Mesenteric fat pad (tissue), 1 donor: ENCODE measurements around the gene SERTAD4. TPM values are rescaled to one million over a fixed set of nuclear protein-coding genes. Genes with fewer than 3 reads are reported as not detected.
"Not testable (repeated sequence)": the region's sequence is repeated elsewhere in the genome, so short reads cannot be mapped to it uniquely, and the experiment has no call there.

Experiments
- DNase-seq: peaks from one replicate; pipeline ENCODE4 v3.0.0-alpha.2; 2020; ENCODE audit warnings: low spot score
- total RNA-seq: library from RNA; stranded (reverse); fragmentation: NEBNext Ultra II Directional; extraction: Animal tissue kit (Norgen Biotek cat#: 25700); gene quantifications from one replicate; pipeline ENCODE4 v1.2.1, GENCODE V29; 2021
- donor health status: DM: yes; HTN: yes; CAD: no.

Gene SERTAD4
- total RNA-seq, 1 donor from 2014 or later: 3.9 TPM

DNA sequence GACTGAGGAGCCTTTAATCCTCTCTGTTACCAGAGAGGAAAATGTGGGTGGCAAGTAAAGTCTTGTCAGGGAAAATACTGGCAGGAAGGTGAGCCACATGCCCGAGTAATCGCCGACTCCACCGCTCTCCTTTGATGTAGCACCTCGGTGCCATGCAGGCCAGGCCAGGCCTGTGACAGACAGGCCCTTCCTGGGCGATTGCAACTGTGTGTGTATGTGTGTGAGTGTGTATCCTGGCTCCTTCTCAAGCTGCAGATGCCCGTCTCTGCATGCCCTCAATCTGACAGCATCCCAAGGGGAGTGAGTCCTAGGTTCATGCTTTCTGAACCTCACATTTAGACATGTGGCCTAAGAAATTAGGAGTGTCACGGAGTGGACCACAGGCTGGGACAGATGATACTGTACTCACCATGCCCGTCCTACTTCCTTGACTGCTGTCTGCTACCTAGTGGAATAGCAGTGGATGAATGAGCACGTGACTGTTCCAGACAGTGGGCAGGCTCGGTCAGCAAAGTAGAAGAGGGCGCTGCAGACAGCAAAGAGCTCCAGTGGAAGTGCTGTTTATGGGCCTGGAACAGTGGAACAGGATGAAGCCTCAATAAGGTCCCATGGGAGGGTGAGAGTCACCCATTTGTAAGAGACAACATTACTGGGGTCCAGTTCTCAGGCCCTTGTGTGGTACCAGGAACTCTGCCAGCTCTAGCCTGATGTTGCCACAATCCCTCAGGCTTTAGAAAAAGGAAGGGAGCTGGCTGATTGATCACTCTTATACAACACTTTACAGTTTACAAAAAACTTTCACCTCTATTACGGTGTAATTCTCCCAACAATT, 25.3 kb downstream of the SERTAD4 start:
- no peak for DNase-seq

- DNase-seq: no peak
These were observed 27.0 kb downstream of the SERTAD4 start for GRCh38 chr1:210259561-210259960.

GRCh38 chr1:210260096-210260495, 27.5 kb downstream of the SERTAD4 start:
- no peak for DNase-seq

DNA sequence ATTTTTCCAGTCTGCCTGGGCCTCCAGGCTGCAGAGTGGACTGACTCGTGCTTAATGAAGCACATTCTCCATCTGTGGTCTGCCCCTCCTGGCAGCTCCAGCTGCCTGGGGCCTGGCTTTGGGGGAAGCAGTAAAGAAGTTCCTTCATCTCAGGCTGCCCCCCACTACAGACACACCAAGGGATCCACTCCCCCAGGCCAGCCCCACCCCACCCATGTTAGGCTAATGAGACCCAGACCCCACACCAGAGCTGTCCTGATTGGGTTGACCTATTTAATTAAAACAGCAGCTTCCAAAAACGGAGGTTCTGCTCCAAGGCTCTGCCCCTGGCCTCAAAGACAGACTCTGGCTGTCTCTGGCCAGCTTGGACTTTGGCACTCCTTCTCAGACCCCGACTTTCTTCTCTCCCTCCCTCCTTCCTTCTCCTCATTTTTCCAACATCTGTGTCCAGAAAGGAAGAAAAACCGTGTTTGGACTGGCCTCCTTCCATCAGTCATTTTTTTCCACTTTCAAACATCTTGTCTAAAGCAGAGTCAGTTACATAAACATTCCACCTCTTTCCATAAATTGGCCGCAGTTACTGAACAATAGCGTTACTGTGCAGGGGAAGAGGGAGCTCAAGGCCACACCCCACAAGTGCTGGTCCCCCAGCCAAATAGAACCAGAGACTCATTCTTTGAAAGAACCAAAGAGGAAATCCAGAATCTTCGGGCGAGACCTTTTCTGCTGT, 29.7 kb downstream of the SERTAD4 start:
- DNase-seq: no peak

DNA sequence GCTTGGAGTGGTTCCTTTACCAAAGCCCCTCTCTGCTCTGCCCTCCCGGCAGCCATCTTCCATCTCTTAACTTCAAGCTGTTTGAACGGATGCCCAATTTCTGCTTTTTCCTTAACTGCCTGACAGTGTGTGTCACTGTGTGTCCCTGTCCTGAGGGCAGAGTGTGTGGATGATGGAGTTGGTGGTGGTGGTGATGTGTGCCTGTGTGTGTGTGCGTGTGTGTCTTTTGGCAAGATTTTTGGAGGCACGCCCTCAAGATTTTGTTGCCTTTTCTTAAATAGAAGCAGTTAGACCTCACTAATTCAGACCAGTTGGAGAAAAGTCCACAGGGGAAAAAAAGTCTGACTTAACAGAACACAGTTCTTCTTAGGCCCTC, 30.3 kb downstream of the SERTAD4 start:
- DNase-seq: no peak

DNA sequence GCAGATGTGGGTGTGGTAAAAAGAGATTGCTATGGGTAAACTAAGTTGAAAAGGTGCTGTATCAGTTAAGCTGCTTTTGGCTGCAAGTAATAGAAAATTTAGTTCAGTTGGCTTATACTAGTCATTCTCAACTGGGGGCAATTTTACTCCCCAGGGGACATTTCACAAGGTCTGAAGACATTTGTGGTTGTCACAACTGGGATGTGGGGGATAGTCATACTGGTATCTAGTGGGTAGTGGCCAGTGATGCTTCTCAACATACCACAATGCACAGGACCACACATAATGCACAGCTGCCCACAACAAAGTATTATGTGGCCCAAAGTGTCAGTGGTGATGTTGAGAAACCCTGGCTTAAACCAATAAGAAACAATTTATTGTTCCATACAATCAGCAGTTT, 31.4 kb downstream of the SERTAD4 start:
- DNase-seq: no peak

- DNase-seq: no peak
These were observed 32.1 kb downstream of the SERTAD4 start for GRCh38 chr1:210264496-210265380.

DNA sequence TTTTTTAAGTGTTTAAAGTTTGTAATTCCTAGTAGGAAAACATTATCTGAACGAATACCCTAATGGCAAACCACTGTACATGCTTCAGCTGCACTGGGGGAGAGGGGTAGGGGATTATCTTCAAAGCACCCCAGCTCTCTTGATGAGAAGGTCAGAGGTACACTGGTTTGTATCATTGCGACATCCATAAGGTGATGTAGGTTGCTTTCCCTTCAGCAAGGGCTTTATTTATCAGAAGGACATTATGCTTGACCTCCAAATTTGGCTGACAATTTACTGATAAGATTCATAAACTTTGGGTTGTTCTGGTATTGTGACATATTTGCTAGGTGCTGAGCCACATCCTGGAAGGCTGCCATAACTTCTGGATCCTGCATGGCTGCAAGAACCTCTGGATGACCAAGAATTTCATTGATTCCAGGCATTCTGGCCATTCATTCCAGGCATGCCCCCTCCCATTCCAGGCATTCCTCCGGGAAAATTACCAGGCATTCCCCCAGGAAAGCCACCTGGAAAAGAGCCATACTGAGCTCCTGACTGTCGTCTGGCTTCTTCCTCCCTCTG, 32.9 kb downstream of the SERTAD4 start:
- not testable (repeated sequence) for DNase-seq

DNA sequence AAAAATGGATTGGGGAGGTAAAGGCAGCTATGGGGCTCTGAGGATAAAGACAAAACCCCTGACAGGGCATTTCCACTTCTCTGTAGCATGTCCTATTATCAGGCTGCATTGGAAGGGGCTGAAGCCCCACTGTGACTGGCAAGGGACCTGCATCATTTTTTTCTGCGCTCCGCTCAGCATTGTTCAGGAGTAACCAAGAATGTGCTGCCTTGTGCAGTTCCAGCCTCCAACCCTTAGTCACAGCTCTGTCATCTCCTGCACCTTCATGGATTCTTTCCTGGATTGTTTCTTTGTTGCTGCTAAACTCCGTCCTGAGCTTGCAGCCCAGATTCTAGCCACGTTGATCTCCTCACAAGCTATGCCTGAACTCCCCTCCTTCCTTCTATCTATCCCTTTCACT, 37.4 kb downstream of the SERTAD4 start:
- DNase-seq: no peak

DNA sequence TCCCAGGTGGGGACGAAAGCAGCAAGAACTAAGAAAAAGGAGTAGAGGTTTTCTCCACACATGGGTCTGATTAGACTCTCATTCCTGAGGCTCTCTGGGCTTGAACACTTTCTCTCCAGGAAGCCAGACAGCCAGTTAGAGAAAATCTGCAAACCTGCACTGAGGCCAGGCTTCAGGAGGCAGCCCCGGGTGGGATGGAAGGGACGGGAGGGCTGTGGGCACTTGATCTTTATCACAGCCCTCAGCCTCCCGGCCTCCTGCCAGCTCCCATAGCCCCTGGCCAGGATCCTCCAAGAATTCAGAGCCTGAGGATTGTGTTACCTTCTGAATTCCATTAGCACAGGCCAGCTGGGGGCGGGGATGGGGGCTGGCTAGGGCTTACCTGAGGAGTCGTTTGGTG, 40.1 kb downstream of the SERTAD4 start:
- DNase-seq: no peak

DNA sequence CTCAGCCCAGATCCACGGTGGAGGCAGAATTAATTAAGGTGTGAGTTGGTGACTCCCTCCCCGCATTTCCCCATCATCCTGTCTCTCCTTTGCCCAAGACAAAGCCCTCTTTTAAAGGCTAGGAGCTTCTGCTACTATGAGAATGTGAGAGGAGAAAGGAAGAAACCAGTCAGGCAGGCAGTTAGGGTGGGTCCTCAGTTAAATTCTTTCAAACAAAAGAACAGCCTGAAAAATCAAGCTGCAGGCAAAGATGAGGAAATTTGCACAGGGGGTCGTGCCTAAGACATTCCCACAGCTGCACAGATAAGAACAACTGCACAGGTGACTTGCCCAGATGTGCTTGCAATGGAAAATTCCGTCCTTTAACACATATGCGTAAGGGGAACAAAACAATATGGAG, 47.6 kb downstream of the SERTAD4 start:
- DNase-seq: no peak

DNA sequence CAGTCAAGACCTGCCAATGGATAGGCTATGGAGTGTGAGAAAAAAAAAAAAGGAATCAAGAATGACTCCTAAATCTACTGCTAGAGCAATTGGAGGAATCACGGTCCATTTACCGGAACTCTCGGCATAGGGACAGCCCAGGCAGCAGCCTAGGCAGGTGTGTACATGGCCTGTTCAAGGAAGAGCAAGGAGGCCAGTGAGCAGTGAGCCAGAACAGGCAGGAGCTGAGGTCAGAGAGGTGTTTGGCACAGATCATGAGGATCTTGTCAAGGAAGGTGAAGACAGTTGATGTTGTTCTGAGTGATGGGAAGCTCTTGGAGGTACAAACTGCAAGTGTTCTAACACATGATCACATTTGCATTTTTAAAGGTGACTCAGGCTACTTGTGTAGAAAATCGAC, 55.5 kb downstream of the SERTAD4 start:
- DNase-seq: no peak

DNA sequence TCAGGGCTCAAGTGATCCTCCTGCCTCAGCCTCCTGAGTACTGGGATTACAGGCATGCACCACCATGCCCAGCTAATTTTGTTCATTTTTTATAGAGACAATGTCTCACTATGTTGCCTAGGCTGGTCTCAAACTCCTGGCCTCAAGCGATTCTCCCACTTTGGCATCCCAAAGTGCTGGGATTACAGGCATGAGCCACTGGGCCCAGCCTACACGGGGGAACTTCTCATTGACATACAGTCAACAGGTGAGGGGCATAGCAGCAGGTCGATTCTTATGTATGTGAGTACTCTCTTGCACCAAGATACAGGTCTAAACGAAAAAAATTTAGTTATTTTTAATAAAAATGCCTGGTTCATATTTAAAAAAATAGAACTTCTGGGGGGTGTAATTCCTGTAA, 56.7 kb downstream of the SERTAD4 start:
- DNase-seq: no peak

GRCh38 chr1:210291081-210291764, 58.6 kb downstream of the SERTAD4 start:
- no peak for DNase-seq

- no peak for DNase-seq
These were observed 59.2 kb downstream of the SERTAD4 start for GRCh38 chr1:210291786-210292230.

GRCh38 chr1:210292231-210292871, 59.8 kb downstream of the SERTAD4 start:
- no peak for DNase-seq

DNA sequence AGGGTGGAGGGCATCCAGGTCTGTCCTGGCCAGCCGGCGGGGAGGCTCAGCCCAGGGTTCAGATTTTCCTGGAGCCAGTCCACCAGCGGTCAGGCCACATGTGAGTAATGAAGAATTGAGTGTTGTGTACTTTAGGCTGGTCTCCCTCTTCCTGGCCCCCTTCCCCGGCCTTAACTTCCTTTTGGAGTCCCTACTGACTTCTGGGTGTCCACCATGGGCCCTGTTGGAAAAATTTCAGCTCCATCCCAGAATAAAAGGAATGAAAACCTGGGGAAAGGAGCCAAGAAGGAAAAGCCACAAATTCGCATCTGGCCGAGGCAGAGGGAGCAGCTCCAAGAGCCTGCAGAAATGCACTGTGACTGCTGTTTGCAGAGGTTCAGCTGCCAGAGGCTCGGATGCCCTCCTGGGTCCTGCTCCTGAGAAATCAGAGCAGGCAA, 60.6 kb downstream of the SERTAD4 start:
- no peak for DNase-seq

DNA sequence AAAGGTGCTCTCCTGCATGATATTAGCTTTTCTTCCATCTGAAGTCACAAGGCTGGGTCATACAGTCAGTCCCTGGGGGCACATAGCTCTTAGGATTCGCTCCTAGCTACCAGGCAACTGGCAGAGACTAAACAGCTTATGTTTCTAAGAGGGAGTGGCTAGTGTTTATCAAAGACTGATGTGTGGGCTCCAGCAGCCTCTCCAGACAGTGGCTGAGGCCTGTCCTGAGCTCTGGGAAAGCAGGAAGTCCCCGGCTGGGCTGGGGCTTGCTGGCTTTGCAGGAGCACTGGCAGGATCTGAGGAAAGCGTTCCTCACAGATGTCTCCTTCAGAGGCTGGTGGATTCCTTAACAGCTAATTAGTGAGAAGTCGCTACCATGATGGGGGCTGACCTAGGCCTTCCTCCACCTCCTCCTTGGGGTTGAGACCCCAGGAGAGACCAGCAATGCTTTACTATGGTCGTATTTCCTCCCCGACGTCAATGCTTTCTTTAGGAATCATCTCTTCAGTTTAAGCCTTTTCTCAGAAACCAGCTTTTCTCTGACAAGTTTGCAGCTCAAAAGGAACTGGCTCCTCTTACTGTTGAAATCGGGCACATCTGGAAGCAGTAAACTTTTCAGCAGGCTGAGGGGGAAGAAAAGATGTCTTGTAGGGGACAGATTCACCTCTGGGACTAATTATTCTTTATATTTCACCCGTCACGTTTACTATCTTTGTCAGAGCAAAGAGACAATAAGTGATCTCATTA, 62.6 kb downstream of the SERTAD4 start:
- DNase-seq: no peak
